H1 (cell line): ENCODE results near the gene WNT1. TPM values are rescaled to one million over a fixed set of nuclear protein-coding genes. Genes with fewer than 3 reads are reported as not detected.

Source experiments
- CTCF ChIA-PET: fragments of 300-600 bp; sonication (Branson Sonifier 250); formaldehyde crosslinking; loops from one replicate; lab custom pipeline; 2021; ENCODE audit not compliant: partially characterized antibody; lab: Charles Lee
- POLR2A ChIA-PET: fragments of 300-600 bp; sonication (Branson Sonifier 250); formaldehyde crosslinking; loops from one replicate; lab custom pipeline; 2021; ENCODE audit warnings: inconsistent platforms; ENCODE audit not compliant: partially characterized antibody; lab: Charles Lee
- DNase-seq, 2 experiments: peaks; one replicate each; pipeline versions ENCODE4 v3.0.0 to v3.0.0-alpha.2; 2010 to 2022; ENCODE audit warnings: low spot score in 2 of 2, low read depth in 1 of 2, mixed read lengths in 1 of 2
- FAIRE-seq: peaks from 2 replicates; lab custom pipeline; 2011; peaks lifted over from hg19 to GRCh38; lab: Jason Lieb, UNC
- H2AFZ ChIP-seq: 2 replicates; pipeline ENCODE4 v1.8.1; 2012; ENCODE audit warnings: low read length, inconsistent platforms
- H2AK5ac ChIP-seq: 2 replicates; pipeline ENCODE4 v1.6.1; 2013; ENCODE audit warnings: low read depth, low read length
- H2BK120ac ChIP-seq: replicated peaks from 2 replicates; pipeline ENCODE3; 2013; ENCODE audit warnings: low read depth, low read length, inconsistent platforms
- H2BK12ac ChIP-seq: 2 replicates; pipeline ENCODE4 v1.6.1; 2013; ENCODE audit warnings: low read depth, low read length
- H2BK15ac ChIP-seq: 2 replicates; pipeline ENCODE4 v1.6.1; 2013; ENCODE audit warnings: low read length
- H2BK20ac ChIP-seq: 2 replicates; pipeline ENCODE4 v1.6.1; 2013; ENCODE audit warnings: low read length
- H2BK5ac ChIP-seq: 2 replicates; pipeline ENCODE4 v1.6.1; 2013; ENCODE audit warnings: low read depth, low read length
- H3K14ac ChIP-seq: 2 replicates; pipeline ENCODE4 v1.6.1; 2013; ENCODE audit warnings: inconsistent platforms; ENCODE audit not compliant: insufficient read length
- H3K18ac ChIP-seq: 2 replicates; pipeline ENCODE4 v1.6.1; 2013; ENCODE audit warnings: low read length; ENCODE audit errors: extremely low read depth
- H3K23ac ChIP-seq: 2 replicates; pipeline ENCODE4 v1.6.1; 2013; ENCODE audit warnings: inconsistent platforms; ENCODE audit not compliant: insufficient read length
- H3K23me2 ChIP-seq: 2 replicates; pipeline ENCODE4 v1.6.1; 2013; ENCODE audit warnings: low read depth, low read length
- H3K27ac ChIP-seq: 2 replicates; pipeline ENCODE4 v1.6.1; 2011; ENCODE audit warnings: low read depth, low read length, inconsistent platforms
- H3K27me3 ChIP-seq, 4 experiments: replicated peaks in 1 of 4; 1 replicate in 1 of 4; 2 replicates in 3 of 4; pipeline versions ENCODE4 v1.6.1 to v1.8.1; 2011 to 2013; ENCODE audit warnings: low read length in 3 of 4, mild to moderate bottlenecking in 3 of 4, inconsistent platforms in 2 of 4, mixed read lengths in 2 of 4, moderate library complexity in 1 of 4; ENCODE audit not compliant: control insufficient read depth in 3 of 4, insufficient read depth in 3 of 4; ENCODE audit errors: extremely low read depth in 1 of 4
- H3K36me3 ChIP-seq, 4 experiments: 2 replicates each; pipeline versions ENCODE4 v1.6.1 to v1.8.1; 2011 to 2013; ENCODE audit warnings: mild to moderate bottlenecking in 4 of 4, low read length in 3 of 4, moderate library complexity in 2 of 4, control low read depth in 1 of 4, inconsistent platforms in 1 of 4; ENCODE audit not compliant: insufficient read depth in 4 of 4, control insufficient read depth in 2 of 4
- H3K4ac ChIP-seq: replicated peaks from 2 replicates; pipeline ENCODE3; 2013; ENCODE audit warnings: low read length, low read depth, mixed read lengths, inconsistent platforms; ENCODE audit not compliant: insufficient read length
- H3K4me1 ChIP-seq, 4 experiments: replicated peaks in 1 of 4; 1 replicate in 1 of 4; 2 replicates in 3 of 4; pipeline versions ENCODE4 v1.6.1 to v1.8.1; 2011 to 2013; ENCODE audit warnings: low read length in 3 of 4, inconsistent platforms in 2 of 4, mixed read lengths in 1 of 4; ENCODE audit not compliant: insufficient read depth in 4 of 4, control insufficient read depth in 3 of 4
- H3K4me2 ChIP-seq, 2 experiments: 2 replicates each; pipeline versions ENCODE4 v1.6.1 to v1.8.1; 2011 to 2013; ENCODE audit warnings: low read depth in 2 of 2, low read length in 2 of 2, control low read depth in 1 of 2, inconsistent platforms in 1 of 2, mild to moderate bottlenecking in 1 of 2; ENCODE audit not compliant: insufficient read depth in 1 of 2
- H3K4me3 ChIP-seq, 4 experiments: fragments of 200-600, 300-600 bp in 1 of 4; sonication (generic), shearing (Covaris generic), sonication (Bioruptor Twin) in 1 of 4; 2 replicates each; pipeline versions ENCODE4 v1.5.1 to v1.8.1; 2011 to 2016; ENCODE audit warnings: low read length in 4 of 4, low read depth in 3 of 4, control low read depth in 2 of 4, inconsistent platforms in 2 of 4, mild to moderate bottlenecking in 2 of 4, mixed read lengths in 1 of 4, moderate library complexity in 1 of 4; ENCODE audit not compliant: insufficient read depth in 2 of 4; ENCODE audit errors: extremely low read depth in 1 of 4
- H3K56ac ChIP-seq: replicated peaks from 2 replicates; pipeline ENCODE3; 2013; ENCODE audit warnings: low read depth, mild to moderate bottlenecking, mixed read lengths, low read length, inconsistent platforms; ENCODE audit not compliant: insufficient read length
- H3K79me1 ChIP-seq: 2 replicates; pipeline ENCODE4 v1.6.1; 2013; ENCODE audit warnings: low read depth, low read length, control low read depth
- H3K79me2 ChIP-seq, 2 experiments: 2 replicates each; pipeline versions ENCODE4 v1.6.1 to v1.8.1; 2012 to 2013; ENCODE audit warnings: low read length in 2 of 2, mild to moderate bottlenecking in 2 of 2, inconsistent platforms in 1 of 2; ENCODE audit not compliant: insufficient read depth in 2 of 2, control insufficient read depth in 1 of 2
- H3K9ac ChIP-seq, 4 experiments: replicated peaks in 1 of 4; 1 replicate in 1 of 4; 2 replicates in 3 of 4; pipeline versions ENCODE4 v1.6.1 to v1.8.1; 2011 to 2013; ENCODE audit warnings: low read depth in 3 of 4, low read length in 3 of 4, control low read depth in 2 of 4, mild to moderate bottlenecking in 2 of 4, moderate library complexity in 2 of 4, inconsistent platforms in 1 of 4; ENCODE audit errors: extremely low read depth in 1 of 4
- H3K9me3 ChIP-seq, 2 experiments: 2 replicates each; pipeline versions ENCODE4 v1.6.1 to v1.8.1; 2012 to 2013; ENCODE audit warnings: mild to moderate bottlenecking in 2 of 2, moderate library complexity in 2 of 2, control low read depth in 1 of 2, inconsistent platforms in 1 of 2, low read depth in 1 of 2, low read length in 1 of 2, mixed read lengths in 1 of 2; ENCODE audit not compliant: insufficient read depth in 2 of 2
- H4K20me1 ChIP-seq, 2 experiments: replicated peaks in 1 of 2; 2 replicates each; pipeline versions ENCODE3 to v1.8.1; 2011 to 2013; ENCODE audit warnings: inconsistent platforms in 2 of 2, low read length in 2 of 2, mild to moderate bottlenecking in 1 of 2; ENCODE audit not compliant: insufficient read depth in 2 of 2, control insufficient read depth in 1 of 2
- H4K5ac ChIP-seq: 2 replicates; pipeline ENCODE4 v1.6.1; 2013; ENCODE audit warnings: low read length, low read depth, mixed read lengths, inconsistent platforms; ENCODE audit not compliant: insufficient read length
- H4K8ac ChIP-seq: 2 replicates; pipeline ENCODE4 v1.8.0; 2013; ENCODE audit warnings: mild to moderate bottlenecking, moderate library complexity, low read length, inconsistent platforms; ENCODE audit not compliant: insufficient read depth; ENCODE audit errors: extremely low read depth
- H4K91ac ChIP-seq: replicated peaks from 2 replicates; pipeline ENCODE3; 2013; ENCODE audit warnings: low read length, mixed read lengths, inconsistent platforms; ENCODE audit not compliant: insufficient read length
- EZH2 ChIP-seq: fragments of 200-600 bp; sonication (generic); IDR thresholded peaks from 2 replicates; pipeline ENCODE4 v1.7.1; 2012; ENCODE audit warnings: low read depth, mild to moderate bottlenecking, moderate library complexity, low read length, inconsistent platforms; ENCODE audit not compliant: severe bottlenecking
- SIX5 ChIP-seq: IDR thresholded peaks from 2 replicates; pipeline ENCODE4 v1.6.1; 2011; ENCODE audit warnings: mild to moderate bottlenecking, low read depth, low read length
- WGBS, 2 experiments: shearing (Covaris generic) in 1 of 2; methylation state at CpG; one replicate each; pipeline versions ENCODE4 v1.1.6 to v1.1.7; 2013 to 2015; ENCODE audit warnings: low lambda C conversion rate in 2 of 2, mixed read lengths in 2 of 2, inconsistent platforms in 1 of 2, low coverage in 1 of 2, missing lambda C conversion rate in 1 of 2; ENCODE audit not compliant: insufficient replicate concordance in 2 of 2, insufficient coverage in 1 of 2, insufficient read length in 1 of 2; ENCODE audit errors: extremely low coverage in 1 of 2, missing lambda C conversion rate in 1 of 2; 5-methylcytosine and 5-hydroxymethylcytosine counted together
- polyA plus RNA-seq, 7 experiments: library from polyadenylated mRNA; depleted of rRNA in 3 of 7; stranded (reverse) in 5 of 7; unstranded in 2 of 7; fragments of >200 nt in 5 of 7; fragments of 200-250 nt in 2 of 7; gene quantifications; 1 replicate in 5 of 7; 2 replicates in 1 of 7; 4 replicates in 1 of 7; pipeline versions ENCODE4 v1.2.1 to v1.2.3, GENCODE V29; 2011 to 2013; ENCODE audit warnings: missing spikeins in 2 of 7, mixed read lengths in 2 of 7
- total RNA-seq: library from RNA; stranded (reverse); fragmentation: NEBNext Ultra II Directional; extraction: Animal tissue kit (Norgen Biotek cat#: 25700); gene quantifications from 2 replicates; pipeline ENCODE4 v1.2.1, GENCODE V29; 2021
- TF ChIP-seq, protein P1 (sequence below), 3 experiments: IDR thresholded peaks; 1 replicate in 2 of 3; 2 replicates in 1 of 3; pipeline versions ENCODE4 v1.5.1 to v1.6.1; 2011; ENCODE audit warnings: low read length in 3 of 3, mild to moderate bottlenecking in 3 of 3, inconsistent platforms in 2 of 3, low read depth in 1 of 3, moderate library complexity in 1 of 3; ENCODE audit not compliant: insufficient read depth in 1 of 3; ENCODE audit errors: control extremely low read depth in 1 of 3

WNT1 gene
- total and polyA plus RNA-seq, 2 of the 8 experiments (the other 6 are each of a cell fraction or from before 2014, with no cell fraction given): not detected

DNA sequence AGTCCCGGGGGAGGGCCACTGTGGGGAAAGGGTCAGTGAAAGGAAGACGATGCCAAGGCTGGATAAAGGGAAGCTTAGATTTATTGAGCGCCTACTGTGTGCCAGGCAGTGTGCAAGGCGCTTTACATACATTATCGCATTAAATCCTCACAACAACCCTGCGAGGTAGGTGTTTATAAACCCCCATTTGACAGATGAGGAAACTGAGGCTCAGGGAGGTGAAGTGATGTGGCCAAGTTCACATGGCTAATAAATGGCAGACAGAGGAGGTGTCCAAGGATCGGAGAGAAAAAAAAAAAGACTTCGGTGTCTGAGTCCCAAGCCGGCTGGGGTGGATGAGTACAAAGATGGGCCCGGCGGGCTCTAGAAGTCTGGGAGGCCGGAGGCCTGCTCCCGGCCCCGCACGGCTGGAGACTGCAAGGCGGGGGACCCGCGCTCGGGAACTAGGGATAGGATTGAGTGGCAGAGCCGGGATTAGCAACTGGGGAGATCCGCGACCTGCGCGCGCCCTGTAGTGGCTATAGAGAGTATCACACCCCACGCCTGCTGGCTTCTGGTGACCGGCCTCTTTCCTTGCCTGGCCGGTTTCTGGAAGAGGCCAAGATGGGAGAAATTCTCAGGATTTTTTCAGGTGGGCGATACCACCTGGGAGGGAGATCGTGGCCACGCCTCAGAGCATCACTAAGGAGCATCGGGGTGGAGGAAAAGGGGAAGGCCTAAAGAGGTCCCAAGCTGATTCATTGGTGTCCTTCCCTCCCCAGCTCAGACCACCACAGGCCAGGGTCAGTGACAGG is 17.2 kb downstream of the WNT1 start:
- no peak overlapping the region for H3K9ac ChIP-seq
- no peak overlapping the region for H2BK5ac ChIP-seq
- peak overlapping the region in 1 of 4 experiments; percentile 40; a peak in 2 of 8 replicates for H3K4me3 ChIP-seq
- 15% methylated on average over 31 of the region's 32 CpGs; no CpG with 5 or more reads in 1 of the 2 experiments for WGBS, 2 experiments
- H2BK20ac ChIP-seq: no peak overlapping the region
- H3K79me2 ChIP-seq: no peaks in the 10 kb centered on the region
- H3K79me1 ChIP-seq: no peaks in the 10 kb centered on the region
- no peaks in the 10 kb centered on the region for H3K9me3 ChIP-seq
- DNase-seq (peak in 1 of 2 experiments; percentile 92), FAIRE-seq (peak; percentile 70)
- POLR2A ChIA-PET: interaction anchor here (1.0 to 4.0 kb wide), 4 partner anchors 11 to 74 kb away, joined by 3 to 18 read pairs (median 5); partner anchors contain the start of genes ARF3 and RHEBL1
- no peak overlapping the region for H3K56ac ChIP-seq
- peaks cover 21% of the 10 kb centered on the region; the same call in 1 of the 2 replicates for H3K23me2 ChIP-seq
- no peak overlapping the region for H2AK5ac ChIP-seq
- peak overlapping the region; percentile 3 to 40 for H3K4me2 ChIP-seq
- H4K5ac ChIP-seq: no peak overlapping the region
- no peak overlapping the region for H4K8ac ChIP-seq
- H2BK15ac ChIP-seq: no peak overlapping the region; the same call in 1 of the 2 replicates
- H4K20me1 ChIP-seq: peaks cover 0 to 1% of the 10 kb centered on the region in 2 experiments
- H2BK120ac ChIP-seq: no peak overlapping the region
- H3K18ac ChIP-seq: no peak overlapping the region
- CTCF ChIA-PET: interaction anchor here (0.7 to 31.7 kb wide), 17 partner anchors 11 to 298 kb away, joined by 3 to 1336 read pairs (median 4); partner anchors contain the start of genes ARF3, DDX23, PRKAG1 and WNT1
- no peak overlapping the region for H3K14ac ChIP-seq
- H3K23ac ChIP-seq: no peak overlapping the region
- no peak overlapping the region for H2BK12ac ChIP-seq
- H3K4ac ChIP-seq: no peak overlapping the region
- peaks cover 9 to 29% (median 16%) of the 10 kb centered on the region in 4 experiments for H3K4me1 ChIP-seq
- H4K91ac ChIP-seq: no peak overlapping the region
- no peaks in the 10 kb centered on the region; a peak in 1 of 8 replicates for H3K36me3 ChIP-seq
- H3K27me3 ChIP-seq: peaks cover 51 to 74% (median 70%) of the 10 kb centered on the region in 4 experiments
- H2AFZ ChIP-seq: no peak overlapping the region
- no peak overlapping the region for H3K27ac ChIP-seq
- TF ChIP-seq EZH2: no peak
- TF ChIP-seq SIX5: no peak
- TF ChIP-seq, protein P1, sequence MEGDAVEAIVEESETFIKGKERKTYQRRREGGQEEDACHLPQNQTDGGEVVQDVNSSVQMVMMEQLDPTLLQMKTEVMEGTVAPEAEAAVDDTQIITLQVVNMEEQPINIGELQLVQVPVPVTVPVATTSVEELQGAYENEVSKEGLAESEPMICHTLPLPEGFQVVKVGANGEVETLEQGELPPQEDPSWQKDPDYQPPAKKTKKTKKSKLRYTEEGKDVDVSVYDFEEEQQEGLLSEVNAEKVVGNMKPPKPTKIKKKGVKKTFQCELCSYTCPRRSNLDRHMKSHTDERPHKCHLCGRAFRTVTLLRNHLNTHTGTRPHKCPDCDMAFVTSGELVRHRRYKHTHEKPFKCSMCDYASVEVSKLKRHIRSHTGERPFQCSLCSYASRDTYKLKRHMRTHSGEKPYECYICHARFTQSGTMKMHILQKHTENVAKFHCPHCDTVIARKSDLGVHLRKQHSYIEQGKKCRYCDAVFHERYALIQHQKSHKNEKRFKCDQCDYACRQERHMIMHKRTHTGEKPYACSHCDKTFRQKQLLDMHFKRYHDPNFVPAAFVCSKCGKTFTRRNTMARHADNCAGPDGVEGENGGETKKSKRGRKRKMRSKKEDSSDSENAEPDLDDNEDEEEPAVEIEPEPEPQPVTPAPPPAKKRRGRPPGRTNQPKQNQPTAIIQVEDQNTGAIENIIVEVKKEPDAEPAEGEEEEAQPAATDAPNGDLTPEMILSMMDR (IDR thresholded peaks at IDR 0.05; ENCODE audit: control extremely low read depth in 1 of 3, insufficient read depth in 1 of 3, low read depth in 1 of 3, low read length in 3 of 3): peak; percentile 74 to 91 (median 76)
